Right atrium auricular region (tissue), 2 donors: Measurements from ENCODE around the gene CIDEB. TPM values are rescaled to one million over a fixed set of nuclear protein-coding genes. Genes with fewer than 3 reads are reported as not detected.

Experiments used
- DNase-seq: peaks from one replicate; pipeline ENCODE4 v3.0.0-alpha.2; 2019; ENCODE audit warnings: low spot score
- H3K27ac ChIP-seq, 2 donors: fragments of 200-600 bp; sonication (generic); 1 replicate in 1 of 2; 2 replicates in 1 of 2; pipeline ENCODE4 v1.5.1; 2016 to 2019
- H3K27me3 ChIP-seq, 2 donors: fragments of 200-600 bp; sonication (generic); one replicate each; pipeline versions ENCODE4 v1.5.1 to v1.6.0; 2017 to 2019
- H3K36me3 ChIP-seq: fragments of 200-600 bp; sonication (generic); one replicate; pipeline ENCODE4 v1.5.1; 2016
- H3K4me1 ChIP-seq, 2 donors: fragments of 200-600 bp; sonication (generic); one replicate each; pipeline versions ENCODE4 v1.5.1 to v1.6.0; 2017 to 2019
- H3K4me3 ChIP-seq, 2 donors: fragments of 200-600 bp; sonication (generic); 1 replicate in 1 of 2; 2 replicates in 1 of 2; pipeline ENCODE4 v1.5.1; 2017 to 2019; ENCODE audit warnings: mild to moderate bottlenecking in 1 of 2, moderate library complexity in 1 of 2
- H3K9me3 ChIP-seq, 2 donors: fragments of 200-600 bp; sonication (generic); one replicate each; pipeline ENCODE4 v1.5.1; 2019
- CTCF ChIP-seq, 2 donors: fragments of 200-600 bp; sonication (generic); IDR thresholded peaks; one replicate each; pipeline ENCODE4 v1.5.1; 2019; ENCODE audit warnings: antibody characterized with exemption in 2 of 2
- total RNA-seq, 2 donors: library from RNA; depleted of rRNA; stranded (reverse); fragments of >200 nt; gene quantifications; one replicate each; pipeline ENCODE4 v1.1.0, GENCODE V29; 2016

Gene CIDEB
- total RNA-seq, 2 donors from 2014 or later = 2.0 to 6.6 TPM

- Histone ChIP-seq H3K4me1 (peaks cover 0 to 27% of the 10 kb centered on the region in 2 donors), H3K27me3 (no peaks in the 10 kb centered on the region), H3K36me3 (no peaks in the 10 kb centered on the region), H3K9me3 (no peaks in the 10 kb centered on the region), H3K4me3 (no peak overlapping the region), H3K27ac (peak overlapping the region; percentile 41 to 46)
- DNase-seq = no peak
- peak; percentile 11 to 57 for TF ChIP-seq CTCF (IDR thresholded peaks at IDR 0.05)
Measured at GRCh38 chr14:24279301-24280186, 28.2 kb downstream of the CIDEB start.

GRCh38 chr14:24278424-24278823, 29.4 kb downstream of the CIDEB start:
- no peak for DNase-seq
- no peak overlapping the region for H3K27ac ChIP-seq
- TF ChIP-seq CTCF (IDR thresholded peaks at IDR 0.05) = no peak
- H3K9me3 ChIP-seq = no peaks in the 10 kb centered on the region
- no peaks in the 10 kb centered on the region for H3K27me3 ChIP-seq
- H3K4me3 ChIP-seq = no peak overlapping the region
- peaks cover 0 to 27% of the 10 kb centered on the region in 2 donors for H3K4me1 ChIP-seq
- no peaks in the 10 kb centered on the region for H3K36me3 ChIP-seq

GRCh38 chr14:24277606-24278321, 30.0 kb downstream of the CIDEB start:
- H3K27ac ChIP-seq = no peak overlapping the region
- no peak for TF ChIP-seq CTCF (IDR thresholded peaks at IDR 0.05)
- no peak for DNase-seq

GRCh38 chr14:24277071-24277470, 30.7 kb downstream of the CIDEB start:
- peaks cover 0 to 27% of the 10 kb centered on the region in 2 donors for H3K4me1 ChIP-seq
- no peaks in the 10 kb centered on the region for H3K27me3 ChIP-seq
- no peak overlapping the region for H3K27ac ChIP-seq
- no peak for TF ChIP-seq CTCF (IDR thresholded peaks at IDR 0.05)
- no peaks in the 10 kb centered on the region for H3K9me3 ChIP-seq
- no peaks in the 10 kb centered on the region for H3K36me3 ChIP-seq
- DNase-seq = no peak
- H3K4me3 ChIP-seq = no peak overlapping the region

More at GRCh38 chr14:24277606-24278321, 30.0 kb downstream of the CIDEB start:
- Histone ChIP-seq H3K4me3 (no peak overlapping the region), H3K9me3 (no peaks in the 10 kb centered on the region), H3K4me1 (peaks cover 0 to 27% of the 10 kb centered on the region in 2 donors), H3K27me3 (no peaks in the 10 kb centered on the region), H3K36me3 (no peaks in the 10 kb centered on the region)

GRCh38 chr14:24274101-24274543, 33.7 kb downstream of the CIDEB start:
- no peak for DNase-seq
- no peaks in the 10 kb centered on the region for H3K9me3 ChIP-seq

More at GRCh38 chr14:24274101-24274543, 33.7 kb downstream of the CIDEB start:
- Histone ChIP-seq H3K4me3 (no peak overlapping the region), H3K36me3 (no peaks in the 10 kb centered on the region), H3K27ac (no peak overlapping the region), H3K27me3 (no peaks in the 10 kb centered on the region), H3K4me1 (peaks cover 0 to 19% of the 10 kb centered on the region in 2 donors)
- TF ChIP-seq CTCF (IDR thresholded peaks at IDR 0.05) = no peak
